ENCODE results near the gene MUCL3.

GRCh38 chr6:30948811-30949210, 8.0 kb downstream of the MUCL3 start:
- TF ChIP-seq CTCF (IDR thresholded peaks at IDR 0.05) (no peak), POLR2A (IDR thresholded peaks at IDR 0.05) (no peak)
